ENCODE data around the gene CTPS2.

Gene CTPS2

GRCh38 chrX:16573781-16574180 is 138.7 kb downstream of the CTPS2 start:
- in situ Hi-C loops (cut with MboI; ENCODE audit: low sequenced_read_pairs): no loop called here

GRCh38 chrX:16567681-16568080 is 144.8 kb downstream of the CTPS2 start:
- in situ Hi-C loops (cut with MboI; ENCODE audit: low sequenced_read_pairs): no loop called here

DNA sequence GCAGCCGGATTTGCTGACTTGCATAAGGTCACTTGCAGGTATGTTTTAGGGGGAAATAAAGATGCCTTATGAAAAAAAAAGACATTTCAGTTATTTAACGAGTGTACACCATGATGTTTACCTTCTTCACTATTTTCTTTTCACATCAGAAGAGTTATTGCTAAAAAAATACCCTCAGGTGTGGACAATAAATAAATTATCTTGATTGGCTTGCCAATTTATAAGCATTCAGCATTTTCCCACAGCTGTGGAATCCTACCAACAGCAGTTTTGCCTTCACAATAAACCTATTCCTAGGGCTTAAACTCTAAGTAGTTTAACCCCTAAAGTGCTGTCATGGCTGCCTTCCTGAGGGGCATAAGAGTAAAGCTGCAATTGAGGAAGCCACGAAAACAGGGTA is 145.9 kb downstream of the CTPS2 start:
- in situ Hi-C loops (cut with MboI; ENCODE audit: low sequenced_read_pairs): no loop called here

DNA sequence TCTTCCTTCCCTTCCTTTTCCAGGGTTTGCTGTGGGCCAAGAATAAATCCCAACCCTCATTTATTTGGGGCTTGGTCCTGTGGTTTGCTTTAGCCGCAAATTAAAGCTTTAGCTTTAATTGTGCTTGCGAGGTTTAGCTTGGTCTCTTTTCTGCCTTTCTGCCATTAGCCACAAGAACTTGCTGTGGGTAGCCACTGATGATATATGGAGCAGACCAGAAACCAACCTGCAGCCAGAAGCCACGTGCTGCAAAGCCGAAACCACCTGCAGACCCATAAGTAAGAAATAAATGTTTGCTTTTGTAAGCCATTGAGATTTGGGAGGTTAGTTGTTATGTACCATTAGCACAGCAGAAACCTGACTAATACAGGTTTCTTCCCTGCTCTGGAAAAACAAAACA is 152.3 kb downstream of the CTPS2 start:
- in situ Hi-C loops (cut with MboI; ENCODE audit: low sequenced_read_pairs): no loop called here

- in situ Hi-C loops (cut with MboI; ENCODE audit: low sequenced_read_pairs): no loop called here
Observed at GRCh38 chrX:16559206-16559619, 153.3 kb downstream of the CTPS2 start.

DNA sequence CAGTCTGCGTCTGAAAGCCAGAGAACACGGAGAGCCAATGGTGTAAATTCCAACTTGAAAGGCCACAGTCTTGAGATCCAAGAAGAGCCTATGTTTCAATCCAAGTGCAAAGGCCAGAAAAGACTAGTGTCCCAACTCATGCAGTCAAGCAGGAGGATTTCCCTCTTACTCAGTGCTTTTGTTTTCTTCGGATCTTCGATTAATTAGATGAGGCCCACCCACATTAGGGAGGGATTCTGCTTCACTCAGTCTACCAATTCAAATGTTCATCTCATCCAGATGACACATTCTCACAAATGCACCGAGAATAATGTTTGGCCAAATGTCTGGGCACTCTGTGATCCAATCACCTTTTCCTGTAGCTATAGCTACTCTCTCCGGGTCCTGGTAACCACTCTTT is 154.0 kb downstream of the CTPS2 start:
- in situ Hi-C loops (cut with MboI; ENCODE audit: low sequenced_read_pairs): no loop called here

DNA sequence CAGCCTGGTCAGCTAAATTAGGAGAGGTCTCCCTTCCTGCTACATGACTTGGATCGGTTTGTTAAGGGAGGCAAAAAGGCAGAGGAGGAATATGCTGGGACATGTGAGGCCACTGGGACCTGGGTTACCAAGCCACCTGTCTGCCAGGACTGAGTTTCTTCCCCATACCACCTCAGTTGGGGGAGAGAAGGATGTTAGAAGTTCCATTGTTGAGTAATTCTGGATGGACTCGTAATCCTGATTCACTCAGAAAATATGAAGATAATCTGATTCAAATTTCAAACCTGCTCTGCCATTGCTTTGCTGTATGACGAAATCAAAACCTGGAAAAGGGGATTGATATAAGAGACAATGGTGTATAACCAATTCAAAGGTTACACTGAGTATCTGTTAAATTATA is 159.9 kb downstream of the CTPS2 start:
- in situ Hi-C loops (cut with MboI; ENCODE audit: low sequenced_read_pairs): no loop called here

DNA sequence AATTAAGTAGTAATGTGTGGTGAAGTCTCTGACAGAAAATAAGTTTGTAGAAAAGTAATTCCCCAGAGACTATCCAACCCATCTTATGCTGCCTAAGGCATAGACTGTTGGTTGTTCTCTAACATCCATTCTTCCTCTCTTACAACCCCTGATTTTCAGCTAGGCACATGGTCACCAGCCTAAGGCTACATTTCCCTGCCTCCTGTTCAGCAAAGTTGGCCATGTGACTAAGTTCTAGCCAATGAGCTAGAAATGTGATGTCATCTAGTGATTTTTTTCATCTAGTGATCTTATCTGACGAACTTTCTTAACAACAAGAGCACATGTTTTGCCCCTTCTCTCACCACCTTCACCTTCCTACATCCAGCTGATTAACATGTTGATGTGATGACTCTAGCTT is 164.8 kb downstream of the CTPS2 start:
- in situ Hi-C loops (cut with MboI; ENCODE audit: low sequenced_read_pairs): no loop called here

- in situ Hi-C loops (cut with MboI; ENCODE audit: low sequenced_read_pairs): no loop called here
Observed at GRCh38 chrX:16544969-16545368, 167.5 kb downstream of the CTPS2 start.
